Loucy (cell line): ENCODE measurements around the gene NIP7.

Experiments
- H2AFZ ChIP-seq: fragments of 200-600 bp; sonication (generic); 2 replicates; pipeline ENCODE4 v1.6.0; 2016; ENCODE audit warnings: antibody characterized with exemption, mild to moderate bottlenecking, low read length, moderate library complexity
- H3F3A ChIP-seq: fragments of 200-600 bp; 2 replicates; pipeline ENCODE4 v1.6.0; 2016; ENCODE audit warnings: antibody characterized with exemption, low read depth, mild to moderate bottlenecking
- H3K27me3 ChIP-seq: fragments of 200-600 bp; sonication (generic); 2 replicates; pipeline ENCODE4 v1.6.1; 2014; ENCODE audit warnings: low read length, mild to moderate bottlenecking; ENCODE audit not compliant: insufficient read depth, poor library complexity, severe bottlenecking
- H3K36me3 ChIP-seq: fragments of 200-600 bp; sonication (generic); 2 replicates; pipeline ENCODE4 v1.6.1; 2016; ENCODE audit warnings: low read length; ENCODE audit not compliant: insufficient read depth
- H3K4me1 ChIP-seq: fragments of 200-600 bp; sonication (generic); 2 replicates; pipeline ENCODE4 v1.5.1; 2014; ENCODE audit warnings: low read length, mild to moderate bottlenecking; ENCODE audit not compliant: insufficient read depth, poor library complexity, severe bottlenecking
- H3K4me2 ChIP-seq: fragments of 200-600 bp; sonication (generic); 2 replicates; pipeline ENCODE4 v1.6.0; 2014; ENCODE audit warnings: antibody characterized with exemption, low read length, low read depth, mild to moderate bottlenecking; ENCODE audit not compliant: poor library complexity, severe bottlenecking
- H3K4me3 ChIP-seq: fragments of 200-600 bp; sonication (generic); 2 replicates; pipeline ENCODE4 v1.5.1; 2014; ENCODE audit warnings: low read length, mild to moderate bottlenecking, mixed read lengths; ENCODE audit not compliant: poor library complexity, severe bottlenecking
- H3K79me2 ChIP-seq: fragments of 200-600 bp; sonication (generic); 2 replicates; pipeline ENCODE4 v1.6.1; 2014; ENCODE audit warnings: low read length; ENCODE audit not compliant: insufficient read depth
- H3K9ac ChIP-seq: fragments of 200-600 bp; sonication (generic); 2 replicates; pipeline ENCODE4 v1.6.0; 2014; ENCODE audit warnings: mild to moderate bottlenecking, low read depth, low read length, moderate library complexity; ENCODE audit not compliant: poor library complexity, severe bottlenecking
- H3K9me2 ChIP-seq: fragments of 200-600 bp; sonication (generic); replicated peaks from 2 replicates; pipeline ENCODE4 v1.6.1; 2016; ENCODE audit warnings: low read depth, low read length, mixed read lengths
- H3K9me3 ChIP-seq: fragments of 200-600 bp; sonication (generic); 2 replicates; pipeline ENCODE4 v1.6.1; 2014; ENCODE audit warnings: mild to moderate bottlenecking, antibody characterized with exemption, low read length, low read depth; ENCODE audit not compliant: insufficient read depth
- H4K20me1 ChIP-seq: fragments of 200-600 bp; sonication (generic); 2 replicates; pipeline ENCODE4 v1.6.0; 2014; ENCODE audit warnings: antibody characterized with exemption, low read length, mild to moderate bottlenecking; ENCODE audit not compliant: insufficient read depth, poor library complexity, severe bottlenecking
- EZH2phosphoT487 ChIP-seq: fragments of 200-600 bp; IDR thresholded peaks from 2 replicates; pipeline ENCODE4 v1.6.1; 2018; ENCODE audit warnings: antibody characterized with exemption, mild to moderate bottlenecking, moderate library complexity, borderline replicate concordance
- TF ChIP-seq, protein P1 (sequence below): fragments of 200-600 bp; sonication (generic); conservative IDR thresholded peaks from 2 replicates; pipeline ENCODE4 v1.5.1; 2014; ENCODE audit warnings: mild to moderate bottlenecking, antibody characterized with exemption, low read length

Gene NIP7

DNA sequence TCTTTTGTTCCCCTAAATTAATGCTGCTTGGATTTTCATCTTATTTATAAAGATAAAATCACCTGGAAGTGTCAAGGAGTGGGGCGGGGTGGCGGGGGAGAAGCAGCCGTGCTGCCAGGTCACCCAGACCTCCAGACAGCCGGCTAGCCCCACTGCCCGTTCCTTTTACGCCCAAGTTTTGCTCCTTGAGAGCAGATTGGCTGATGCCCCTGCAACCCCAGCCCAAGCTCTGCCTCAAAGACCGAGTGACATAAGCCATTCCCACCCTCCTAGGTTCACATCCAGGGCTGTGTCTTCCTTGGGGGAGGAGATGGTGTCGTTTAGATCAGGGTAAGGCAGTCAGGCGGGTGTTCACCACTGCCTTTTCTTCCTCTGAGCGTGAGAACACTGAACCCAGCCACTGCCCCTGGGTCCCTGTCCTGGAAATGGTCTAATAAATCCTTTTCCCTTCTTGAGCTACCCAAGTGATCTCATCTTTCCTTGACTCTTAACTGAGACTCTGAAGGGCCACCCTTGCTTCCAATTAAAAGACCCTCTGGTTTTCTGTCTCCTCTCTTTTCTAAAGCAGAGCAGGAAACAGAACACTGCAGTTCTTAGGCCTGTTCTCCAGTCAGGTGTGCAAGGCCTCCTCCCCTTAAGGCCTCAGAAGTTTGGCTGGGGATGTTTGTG lies 14.9 kb upstream of the NIP7 start:
- Histone ChIP-seq H3K4me1 (peaks cover 39% of the 10 kb centered on the region), H3K4me3 (no peak overlapping the region), H3K36me3 (peaks cover 61% of the 10 kb centered on the region; the same call in 1 of the 2 replicates), H3K9ac (no peak overlapping the region), H3K9me2 (no peaks in the 10 kb centered on the region), H3K27me3 (no peaks in the 10 kb centered on the region), H3K79me2 (peaks cover 83% of the 10 kb centered on the region), H4K20me1 (peaks cover 47% of the 10 kb centered on the region), H3K4me2 (peak overlapping the region; percentile 99), H3K9me3 (no peaks in the 10 kb centered on the region), H2AFZ (no peak overlapping the region), H3F3A (peaks cover 7% of the 10 kb centered on the region; the same call in 1 of the 2 replicates)
- TF ChIP-seq, protein P1, sequence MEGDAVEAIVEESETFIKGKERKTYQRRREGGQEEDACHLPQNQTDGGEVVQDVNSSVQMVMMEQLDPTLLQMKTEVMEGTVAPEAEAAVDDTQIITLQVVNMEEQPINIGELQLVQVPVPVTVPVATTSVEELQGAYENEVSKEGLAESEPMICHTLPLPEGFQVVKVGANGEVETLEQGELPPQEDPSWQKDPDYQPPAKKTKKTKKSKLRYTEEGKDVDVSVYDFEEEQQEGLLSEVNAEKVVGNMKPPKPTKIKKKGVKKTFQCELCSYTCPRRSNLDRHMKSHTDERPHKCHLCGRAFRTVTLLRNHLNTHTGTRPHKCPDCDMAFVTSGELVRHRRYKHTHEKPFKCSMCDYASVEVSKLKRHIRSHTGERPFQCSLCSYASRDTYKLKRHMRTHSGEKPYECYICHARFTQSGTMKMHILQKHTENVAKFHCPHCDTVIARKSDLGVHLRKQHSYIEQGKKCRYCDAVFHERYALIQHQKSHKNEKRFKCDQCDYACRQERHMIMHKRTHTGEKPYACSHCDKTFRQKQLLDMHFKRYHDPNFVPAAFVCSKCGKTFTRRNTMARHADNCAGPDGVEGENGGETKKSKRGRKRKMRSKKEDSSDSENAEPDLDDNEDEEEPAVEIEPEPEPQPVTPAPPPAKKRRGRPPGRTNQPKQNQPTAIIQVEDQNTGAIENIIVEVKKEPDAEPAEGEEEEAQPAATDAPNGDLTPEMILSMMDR: no peak

DNA sequence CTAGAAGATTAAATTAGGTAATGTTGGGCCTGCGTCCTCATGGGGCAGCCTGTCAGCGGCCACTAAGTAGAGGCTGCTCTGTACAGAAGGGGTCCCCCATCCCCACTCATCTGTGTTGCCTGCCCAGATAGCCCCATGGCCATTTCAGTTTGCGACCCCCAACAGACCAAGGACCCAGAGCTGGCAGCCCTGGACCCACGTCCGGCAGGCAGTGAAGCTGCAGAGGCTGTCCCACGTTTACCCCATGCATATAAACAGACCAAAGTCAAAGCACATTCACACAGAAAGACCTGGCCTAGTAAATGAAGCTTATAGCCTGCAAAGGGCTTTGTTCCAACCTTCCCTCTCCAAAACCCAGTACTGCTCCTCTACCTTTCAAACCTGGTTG lies 13.8 kb upstream of the NIP7 start:
- H2AFZ ChIP-seq: no peak overlapping the region
- peaks cover 50% of the 10 kb centered on the region for H4K20me1 ChIP-seq
- H3K36me3 ChIP-seq: peaks cover 50% of the 10 kb centered on the region; the same call in 1 of the 2 replicates
- peak overlapping the region; percentile 94 for H3K9ac ChIP-seq
- no peaks in the 10 kb centered on the region for H3K9me3 ChIP-seq
- peaks cover 40% of the 10 kb centered on the region for H3K4me1 ChIP-seq
- peaks cover 7% of the 10 kb centered on the region; the same call in 1 of the 2 replicates for H3F3A ChIP-seq
- H3K4me3 ChIP-seq: peak overlapping the region; percentile 87
- H3K27me3 ChIP-seq: no peaks in the 10 kb centered on the region
- TF ChIP-seq, protein P1: no peak
- no peak for TF ChIP-seq EZH2phosphoT487
- H3K9me2 ChIP-seq: no peaks in the 10 kb centered on the region
- H3K4me2 ChIP-seq: peak overlapping the region; percentile 99
- H3K79me2 ChIP-seq: peaks cover 91% of the 10 kb centered on the region

DNA sequence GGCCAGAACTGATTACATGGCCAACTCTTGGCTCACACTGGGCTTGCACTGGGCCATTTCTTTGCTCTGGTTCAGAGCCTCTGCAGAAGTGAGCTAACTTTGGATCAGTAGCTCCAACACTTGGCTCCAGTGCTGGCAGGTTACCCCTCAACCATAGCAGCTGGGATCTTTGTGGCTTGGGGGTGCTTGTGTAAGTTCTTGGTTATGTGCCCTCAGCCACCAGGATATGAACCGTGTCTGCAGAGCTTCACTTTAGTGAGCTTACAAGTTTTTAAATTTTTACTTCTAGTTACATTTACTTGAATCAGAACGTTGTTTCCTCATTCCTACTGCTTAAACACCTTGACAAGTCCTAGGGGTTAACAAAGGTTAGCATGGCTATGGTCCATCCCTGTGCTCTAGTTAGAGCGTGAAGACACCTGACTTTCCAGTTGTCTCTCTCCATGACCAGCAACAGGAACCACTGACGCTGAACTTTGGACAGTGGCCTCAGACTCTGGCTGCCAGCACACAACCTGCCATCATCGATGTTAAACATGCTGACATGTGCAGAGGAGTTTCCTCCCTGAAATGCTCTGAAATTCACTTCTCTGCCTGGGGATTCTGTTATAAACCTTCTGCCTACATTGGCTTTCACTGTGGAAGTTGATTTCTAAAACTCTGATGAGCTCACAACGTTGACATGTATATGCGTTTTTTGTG lies 13.2 kb upstream of the NIP7 start:
- peaks cover 45% of the 10 kb centered on the region; the same call in 1 of the 2 replicates for H3K36me3 ChIP-seq
- H3F3A ChIP-seq: peaks cover 7% of the 10 kb centered on the region; the same call in 1 of the 2 replicates
- no peaks in the 10 kb centered on the region for H3K9me3 ChIP-seq
- no peaks in the 10 kb centered on the region for H3K9me2 ChIP-seq
- H3K79me2 ChIP-seq: peaks cover 93% of the 10 kb centered on the region
- peak overlapping the region; percentile 99 for H3K4me2 ChIP-seq
- TF ChIP-seq EZH2phosphoT487: no peak
- TF ChIP-seq, protein P1: no peak
- H3K4me3 ChIP-seq: peak overlapping the region; percentile 87
- H4K20me1 ChIP-seq: peaks cover 50% of the 10 kb centered on the region
- no peak overlapping the region for H2AFZ ChIP-seq
- H3K27me3 ChIP-seq: no peaks in the 10 kb centered on the region
- peak overlapping the region; percentile 94 for H3K9ac ChIP-seq
- peaks cover 40% of the 10 kb centered on the region for H3K4me1 ChIP-seq
